Transverse colon (tissue), 4 donors: Measurements from ENCODE around the gene PCSK5. TPM values are rescaled to one million over a fixed set of nuclear protein-coding genes. Genes with fewer than 3 reads are reported as not detected.

ENCODE experiments used
- DNase-seq: peaks from one replicate; pipeline ENCODE4 v3.0.0-alpha.2; 2019
- H3K27ac ChIP-seq, 4 donors: fragments of 200-600 bp; sonication (generic); 2 replicates each; pipeline ENCODE4 v1.5.1; 2016 to 2018; ENCODE audit warnings: inconsistent platforms in 4 of 4
- H3K27me3 ChIP-seq: fragments of 200-600 bp; sonication (generic); 2 replicates; pipeline ENCODE4 v1.5.1; 2017; ENCODE audit warnings: inconsistent platforms
- H3K36me3 ChIP-seq, 4 donors: fragments of 200-600 bp; sonication (generic); 2 replicates each; pipeline ENCODE4 v1.5.1; 2017 to 2019; ENCODE audit warnings: inconsistent platforms in 4 of 4
- H3K4me1 ChIP-seq, 4 donors: fragments of 200-600 bp; sonication (generic); 2 replicates each; pipeline ENCODE4 v1.5.1; 2017 to 2020; ENCODE audit warnings: inconsistent platforms in 4 of 4
- H3K4me3 ChIP-seq, 4 donors: fragments of 200-600 bp; sonication (generic); 1 replicate in 1 of 4; 2 replicates in 3 of 4; pipeline versions ENCODE4 v1.5.1 to v1.6.1; 2017 to 2019; ENCODE audit warnings: inconsistent platforms in 4 of 4
- H3K9me3 ChIP-seq, 2 donors: fragments of 200-600 bp; sonication (generic); 2 replicates each; pipeline ENCODE4 v1.5.1; 2017 to 2019; ENCODE audit warnings: inconsistent platforms in 2 of 2
- CTCF ChIP-seq, 5 experiments: fragments of 200-600 bp in 3 of 5; fragments of 450-650 bp in 2 of 5; sonication (generic) in 3 of 5; IDR thresholded peaks; 1 replicate in 2 of 5; 2 replicates in 3 of 5; pipeline ENCODE4 v1.5.1; 2016 to 2017; ENCODE audit warnings: antibody characterized with exemption in 5 of 5, inconsistent platforms in 3 of 5, mild to moderate bottlenecking in 2 of 5, moderate library complexity in 1 of 5
- EP300 ChIP-seq: sonication (generic); formaldehyde crosslinking; IDR thresholded peaks from one replicate; pipeline ENCODE4 v1.6.1; 2017; ENCODE audit warnings: antibody characterized with exemption, low read depth
- POLR2A ChIP-seq: fragments of 450-650 bp; IDR thresholded peaks from one replicate; pipeline ENCODE4 v1.6.1; 2016; ENCODE audit warnings: antibody characterized with exemption, mild to moderate bottlenecking, moderate library complexity
- POLR2AphosphoS5 ChIP-seq, 3 donors: sonication (generic); formaldehyde crosslinking; IDR thresholded peaks; one replicate each; pipeline ENCODE4 v1.6.1; 2016; ENCODE audit warnings: antibody characterized with exemption in 3 of 3
- WGBS, 2 donors: methylation state at CpG; one replicate each; pipeline ENCODE4 v1.1.5; 2018; ENCODE audit warnings: low coverage in 1 of 2; 5-methylcytosine and 5-hydroxymethylcytosine counted together
- in situ Hi-C, 4 donors: fragments of 200-750 bp; cut with MboI; loops; one replicate each; pipeline versions ENCODE4 v1.15.0 to v1.15.1; 2017; ENCODE audit warnings: low sequenced_read_pairs in 3 of 4, low pct_ligation_motif_present in 1 of 4, low pct_unique_long_range_greater_than_20kb in 1 of 4
- intact Hi-C: fragments of 100-400 bp; cut with DNase I; formaldehyde crosslinking; loops from one replicate; pipeline ENCODE4 v1.15.1; 2023; ENCODE audit warnings: low total_unique reads
- total RNA-seq, 4 donors: library from RNA; depleted of rRNA; stranded (reverse); fragments of >200 nt; gene quantifications; one replicate each; pipeline ENCODE4 v1.1.0, GENCODE V29; 2016

The PCSK5 gene
- total RNA-seq, 4 donors from 2014 or later = 110 to 248 (median 127) TPM

- in situ Hi-C loops = loop anchor here in 3 of 4 donors (25.0 kb wide), 2 partner anchors 402 to 427 kb away; no protein-coding TSS in a partner anchor
- TF ChIP-seq EP300 (no peak), CTCF (IDR thresholded peaks at IDR 0.05) (no peak), POLR2AphosphoS5 (IDR thresholded peaks at IDR 0.05) (no peak), POLR2A (no peak)
- H3K27ac ChIP-seq = no peak overlapping the region
- no peaks in the 10 kb centered on the region for H3K27me3 ChIP-seq
- intact Hi-C loops = no loop called here
- no peak overlapping the region for H3K4me3 ChIP-seq
- DNase-seq = no peak
- WGBS, 2 donors = 88 to 90% methylated on average over 5 of the region's 5 CpGs
- peaks cover 0 to 10% (median 4%) of the 10 kb centered on the region in 4 donors for H3K4me1 ChIP-seq
- H3K9me3 ChIP-seq = no peaks in the 10 kb centered on the region
- no peaks in the 10 kb centered on the region for H3K36me3 ChIP-seq
Measured at GRCh38 chr9:75885652-75886051, 4.8 kb upstream of the PCSK5 start.

GRCh38 chr9:75889577-75889976, 896 bp upstream of the PCSK5 start:
- Histone ChIP-seq H3K4me3 (peak overlapping the region; percentile 83 to 93 (median 90)), H3K9me3 (no peaks in the 10 kb centered on the region), H3K27me3 (no peaks in the 10 kb centered on the region), H3K4me1 (peaks cover 3 to 33% (median 19%) of the 10 kb centered on the region in 4 donors), H3K36me3 (no peaks in the 10 kb centered on the region), H3K27ac (peak overlapping the region; percentile 92 to 97 (median 95))
- WGBS, 2 donors = 1 to 3% methylated on average over 5 to 7 of the region's 7 CpGs
- in situ Hi-C loops = loop anchor here in 3 of 4 donors (25.0 kb wide), 2 partner anchors 398 to 423 kb away; no protein-coding TSS in a partner anchor
- intact Hi-C loops = no loop called here
- peak; percentile 51 for DNase-seq
- TF ChIP-seq POLR2A = no peak
- no peak for TF ChIP-seq CTCF (IDR thresholded peaks at IDR 0.05)
- no peak for TF ChIP-seq POLR2AphosphoS5 (IDR thresholded peaks at IDR 0.05)
- TF ChIP-seq EP300 = no peak

GRCh38 chr9:75889977-75890471, 449 bp upstream of the PCSK5 start:
- TF ChIP-seq POLR2A (no peak), POLR2AphosphoS5 (IDR thresholded peaks at IDR 0.05) (peak in 1 of 3 donors; percentile 13), EP300 (no peak), CTCF (IDR thresholded peaks at IDR 0.05) (no peak)
- DNase-seq = peak; percentile 60
- Histone ChIP-seq H3K4me1 (peaks cover 3 to 37% (median 19%) of the 10 kb centered on the region in 4 donors), H3K4me3 (peak overlapping the region; percentile 83 to 93 (median 90)), H3K27me3 (no peaks in the 10 kb centered on the region), H3K36me3 (no peaks in the 10 kb centered on the region), H3K27ac (peak overlapping the region; percentile 92 to 97 (median 95)), H3K9me3 (no peaks in the 10 kb centered on the region)
- WGBS, 2 donors = 0 to 3% methylated on average over 12 to 24 of the region's 24 CpGs
- in situ Hi-C loops = loop anchor here in 3 of 4 donors (25.0 kb wide), 2 partner anchors 397 to 422 kb away; no protein-coding TSS in a partner anchor
- intact Hi-C loops = no loop called here

GRCh38 chr9:75891277-75891741, 836 bp downstream of the PCSK5 start:
- Histone ChIP-seq H3K4me3 (peak overlapping the region; percentile 83 to 93 (median 90)), H3K27me3 (no peaks in the 10 kb centered on the region), H3K4me1 (peaks cover 3 to 45% (median 21%) of the 10 kb centered on the region in 4 donors), H3K9me3 (no peaks in the 10 kb centered on the region), H3K36me3 (no peaks in the 10 kb centered on the region), H3K27ac (peak overlapping the region; percentile 92 to 97 (median 95))
- peak; percentile 55 for DNase-seq
- 0 to 10% methylated on average over 1 to 26 of the region's 28 CpGs for WGBS, 2 donors
- intact Hi-C loops (no loop called here), in situ Hi-C loops (loop anchor here in 3 of 4 donors (25.0 kb wide), 2 partner anchors 396 to 421 kb away; no protein-coding TSS in a partner anchor)
- no peak for TF ChIP-seq CTCF (IDR thresholded peaks at IDR 0.05)
- TF ChIP-seq POLR2AphosphoS5 (IDR thresholded peaks at IDR 0.05) = no peak
- TF ChIP-seq EP300 = no peak
